Tibial nerve (tissue), 4 donors: ENCODE results near the gene TMEM214. TPM values are rescaled to one million over a fixed set of nuclear protein-coding genes. Genes with fewer than 3 reads are reported as not detected.
A peak's percentile ranks its signal among the peaks of the same experiment; 100 is the strongest.

Experiments
- DNase-seq, 2 donors: peaks; one replicate each; pipeline ENCODE4 v3.0.0-alpha.2; 2019; ENCODE audit warnings: low spot score in 2 of 2
- H3K27ac ChIP-seq, 4 donors: fragments of 200-600 bp; sonication (generic) in 3 of 4; one replicate each; pipeline ENCODE4 v1.5.1; 2017 to 2019; ENCODE audit warnings: mild to moderate bottlenecking in 1 of 4
- H3K27me3 ChIP-seq, 2 donors: fragments of 200-600 bp; sonication (generic) in 1 of 2; one replicate each; pipeline versions ENCODE4 v1.5.1 to v1.6.0; 2017 to 2019
- H3K36me3 ChIP-seq, 3 donors: fragments of 200-600 bp; sonication (generic); one replicate each; pipeline ENCODE4 v1.5.1; 2018 to 2019
- H3K4me1 ChIP-seq, 4 donors: fragments of 200-600 bp; sonication (generic) in 3 of 4; one replicate each; pipeline ENCODE4 v1.5.1; 2017 to 2019
- H3K4me3 ChIP-seq, 4 donors: fragments of 200-600 bp; sonication (generic) in 3 of 4; one replicate each; pipeline ENCODE4 v1.5.1; 2017 to 2019; ENCODE audit warnings: mild to moderate bottlenecking in 1 of 4, moderate library complexity in 1 of 4
- H3K9me3 ChIP-seq, 4 donors: fragments of 200-600 bp; sonication (generic) in 3 of 4; one replicate each; pipeline ENCODE4 v1.5.1; 2017 to 2019
- CTCF ChIP-seq, 5 experiments: fragments of 200-600 bp in 3 of 5; fragments of 450-650 bp in 2 of 5; sonication (generic) in 3 of 5; IDR thresholded peaks; one replicate each; pipeline ENCODE4 v1.5.1; 2016 to 2019; ENCODE audit warnings: antibody characterized with exemption in 5 of 5, mild to moderate bottlenecking in 3 of 5, moderate library complexity in 2 of 5
- EP300 ChIP-seq, 2 donors: sonication (generic); formaldehyde crosslinking; IDR thresholded peaks; one replicate each; pipeline ENCODE4 v1.6.1; 2017; ENCODE audit warnings: antibody characterized with exemption in 2 of 2, mild to moderate bottlenecking in 1 of 2
- POLR2A ChIP-seq, 2 donors: fragments of 450-650 bp; IDR thresholded peaks; one replicate each; pipeline ENCODE4 v1.6.1; 2017; ENCODE audit warnings: antibody characterized with exemption in 2 of 2, mild to moderate bottlenecking in 2 of 2, moderate library complexity in 2 of 2
- WGBS, 2 donors: methylation state at CpG; one replicate each; pipeline ENCODE4 v1.1.5; 2018; 5-methylcytosine and 5-hydroxymethylcytosine counted together
- total RNA-seq, 4 donors: library from RNA; depleted of rRNA; stranded (reverse); fragments of >200 nt; gene quantifications; one replicate each; pipeline ENCODE4 v1.1.0, GENCODE V29; 2016

Gene TMEM214
- total RNA-seq, 4 donors from 2014 or later: 45.7 to 71.4 (median 53.4) TPM

DNA sequence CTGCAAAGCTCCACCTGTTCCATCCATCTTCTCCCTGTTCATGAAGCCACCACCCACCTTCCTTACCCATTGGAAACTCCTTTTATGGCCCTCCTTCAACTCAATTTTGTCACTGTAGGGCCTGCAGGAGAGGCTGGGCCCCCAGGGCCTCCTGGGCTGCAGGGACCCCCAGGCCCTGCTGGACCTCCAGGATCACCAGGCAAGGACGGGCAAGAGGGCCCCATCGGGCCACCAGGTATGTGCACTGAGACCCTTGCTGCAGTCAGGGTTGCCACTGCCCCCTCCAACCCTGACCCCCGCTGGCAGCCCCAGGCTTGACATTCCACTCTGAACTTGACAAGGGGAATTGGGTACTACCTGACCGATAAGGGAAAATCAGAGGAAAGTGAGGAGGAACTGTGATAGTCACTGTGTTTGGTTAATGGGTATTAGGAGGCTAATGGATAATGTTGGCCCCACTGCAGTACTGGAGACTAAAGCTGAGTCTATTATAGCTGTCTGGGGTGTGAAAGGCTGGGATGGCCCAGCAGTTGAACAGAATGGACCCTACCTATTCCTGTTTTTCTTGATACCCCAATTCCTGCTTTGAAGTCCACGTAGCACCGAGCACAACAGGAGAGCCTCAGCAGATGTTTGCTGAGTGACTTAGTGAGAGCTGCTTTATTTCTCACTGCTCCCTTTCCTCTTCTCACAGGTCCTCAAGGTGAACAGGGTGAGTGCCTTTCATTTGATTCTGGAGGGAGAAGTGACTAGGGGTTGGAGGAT, 51.7 kb downstream of the TMEM214 start:
- no peak for DNase-seq
- WGBS, 2 donors: 77 to 78% methylated on average over 6 of the region's 6 CpGs
- H3K9me3 ChIP-seq: no peaks in the 10 kb centered on the region
- peaks cover 0 to 14% (median 0%) of the 10 kb centered on the region in 3 donors for H3K36me3 ChIP-seq
- no peak overlapping the region for H3K4me3 ChIP-seq
- TF ChIP-seq CTCF (IDR thresholded peaks at IDR 0.05) (no peak), EP300 (IDR thresholded peaks at IDR 0.05) (no peak)
- peak overlapping the region in 1 of 4 donors; percentile 92 for H3K27ac ChIP-seq
- peaks cover 0 to 53% (median 37%) of the 10 kb centered on the region in 4 donors for H3K4me1 ChIP-seq
- H3K27me3 ChIP-seq: no peaks in the 10 kb centered on the region

GRCh38 chr2:27085062-27085672, 52.4 kb downstream of the TMEM214 start:
- 55 to 65% methylated on average over 8 to 10 of the region's 10 CpGs for WGBS, 2 donors
- peaks cover 0 to 46% (median 31%) of the 10 kb centered on the region in 4 donors for H3K4me1 ChIP-seq
- H3K27ac ChIP-seq: peak overlapping the region in 3 of 4 donors; percentile 92 to 95 (median 95)
- H3K27me3 ChIP-seq: no peaks in the 10 kb centered on the region
- H3K9me3 ChIP-seq: no peaks in the 10 kb centered on the region
- H3K36me3 ChIP-seq: peaks cover 0 to 14% (median 0%) of the 10 kb centered on the region in 3 donors
- DNase-seq: no peak
- H3K4me3 ChIP-seq: peak overlapping the region; percentile 68 to 82 (median 72)
- no peak for TF ChIP-seq CTCF (IDR thresholded peaks at IDR 0.05)
- no peak for TF ChIP-seq POLR2A (IDR thresholded peaks at IDR 0.05)
- TF ChIP-seq EP300 (IDR thresholded peaks at IDR 0.05): no peak

- TF ChIP-seq EP300 (IDR thresholded peaks at IDR 0.05): peak in 1 of 2 donors; percentile 82
- peak in 3 of 5 experiments; percentile 40 to 50 (median 42) for TF ChIP-seq CTCF (IDR thresholded peaks at IDR 0.05)
- no peak for TF ChIP-seq POLR2A (IDR thresholded peaks at IDR 0.05)
- H3K9me3 ChIP-seq: no peaks in the 10 kb centered on the region
- H3K27me3 ChIP-seq: no peaks in the 10 kb centered on the region
- peaks cover 0 to 41% (median 26%) of the 10 kb centered on the region in 4 donors for H3K4me1 ChIP-seq
- WGBS, 2 donors: 0% methylated on average over 13 to 29 of the region's 38 CpGs
- H3K27ac ChIP-seq: peak overlapping the region; percentile 79 to 95 (median 94)
- peaks cover 0 to 14% (median 0%) of the 10 kb centered on the region in 3 donors for H3K36me3 ChIP-seq
- peak overlapping the region; percentile 68 to 82 (median 72) for H3K4me3 ChIP-seq
- peak; percentile 63 to 64 for DNase-seq
Measured at GRCh38 chr2:27085673-27086089, 52.9 kb downstream of the TMEM214 start.

- H3K36me3 ChIP-seq: peaks cover 0 to 14% (median 0%) of the 10 kb centered on the region in 3 donors
- DNase-seq: peak; percentile 91 to 93
- TF ChIP-seq CTCF (IDR thresholded peaks at IDR 0.05): peak; percentile 95 to 99 (median 98)
- TF ChIP-seq EP300 (IDR thresholded peaks at IDR 0.05): peak in 1 of 2 donors; percentile 86
- TF ChIP-seq POLR2A (IDR thresholded peaks at IDR 0.05): peak; percentile 74 to 85
- 0 to 1% methylated on average over 26 to 39 of the region's 81 CpGs for WGBS, 2 donors
- H3K4me3 ChIP-seq: peak overlapping the region; percentile 68 to 82 (median 72)
- H3K4me1 ChIP-seq: peaks cover 0 to 36% (median 23%) of the 10 kb centered on the region in 4 donors
- no peaks in the 10 kb centered on the region for H3K9me3 ChIP-seq
- H3K27me3 ChIP-seq: no peaks in the 10 kb centered on the region
- peak overlapping the region; percentile 79 to 95 (median 94) for H3K27ac ChIP-seq
Measured at GRCh38 chr2:27086090-27086723, 53.4 kb downstream of the TMEM214 start.
